SKM-1 (cell line): ENCODE data around the gene FKBP15.
A peak's percentile ranks its signal among the peaks of the same experiment; 100 is the strongest.
"Not testable (repeated sequence)": the region's sequence is repeated elsewhere in the genome, so short reads cannot be mapped to it uniquely, and the experiment has no call there.

Source experiments
- DNase-seq: peaks from one replicate; lab custom pipeline; 2025; ENCODE audit not compliant: unreplicated experiment; lab: John Stamatoyannopoulos, UW

FKBP15 gene

GRCh38 chr9:113151696-113152630 is 69.1 kb downstream of the FKBP15 start:
- DNase-seq = no peak

- peak; percentile 21 for DNase-seq
Measured at GRCh38 chr9:113150670-113151611, 70.1 kb downstream of the FKBP15 start, which contains the start of gene SLC31A2. Gene SLC31A2, plus strand, starts transcription at chr9:113151007. Its CDS starts 68 bp downstream, at chr9:113151075.

- DNase-seq = not testable (repeated sequence)
Measured at GRCh38 chr9:113149561-113149960, 71.5 kb downstream of the FKBP15 start.

- no peak for DNase-seq
Measured at GRCh38 chr9:113148781-113149510, 72.1 kb downstream of the FKBP15 start.

- DNase-seq = no peak
Measured at GRCh38 chr9:113148372-113148705, 72.7 kb downstream of the FKBP15 start.

DNA sequence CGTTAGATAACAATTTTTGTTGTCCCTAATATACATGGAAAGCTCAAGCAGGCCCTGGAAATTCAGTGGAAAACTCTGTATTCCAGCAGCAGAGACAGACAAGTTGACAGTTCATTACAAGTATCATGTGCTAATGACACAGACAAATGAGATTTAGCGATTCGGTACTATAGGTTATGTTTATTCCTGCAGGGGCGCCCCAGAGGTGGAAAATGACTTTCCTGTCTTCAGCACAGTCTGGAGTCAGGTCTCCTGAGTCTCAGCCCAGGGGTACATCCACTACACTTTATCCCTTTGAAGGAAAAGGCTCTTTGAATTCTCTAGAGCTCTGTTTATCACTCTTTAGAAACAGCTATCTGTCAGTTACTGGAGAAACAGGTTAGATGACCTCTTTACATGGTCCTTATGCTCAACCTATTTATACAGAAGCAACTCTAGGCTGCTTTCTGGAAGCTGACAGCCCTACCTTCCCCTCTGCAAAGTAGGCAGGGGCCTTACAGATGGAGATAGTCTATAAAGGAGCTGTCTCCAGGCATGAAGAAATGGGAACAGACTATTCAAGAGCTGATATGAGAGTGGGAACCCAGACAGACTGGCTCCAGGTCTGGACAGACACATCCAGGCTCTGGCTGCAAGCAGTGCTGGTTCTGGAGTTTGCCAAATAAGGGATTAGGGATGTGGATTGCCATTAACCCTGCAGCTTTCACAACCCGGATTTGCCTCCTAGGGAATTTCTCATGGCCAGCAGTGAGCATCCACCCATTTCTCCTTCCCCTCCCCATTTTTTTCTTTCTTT is 77.4 kb downstream of the FKBP15 start:
- no peak for DNase-seq

GRCh38 chr9:113140896-113141295 is 80.2 kb downstream of the FKBP15 start:
- not testable (repeated sequence) for DNase-seq

DNA sequence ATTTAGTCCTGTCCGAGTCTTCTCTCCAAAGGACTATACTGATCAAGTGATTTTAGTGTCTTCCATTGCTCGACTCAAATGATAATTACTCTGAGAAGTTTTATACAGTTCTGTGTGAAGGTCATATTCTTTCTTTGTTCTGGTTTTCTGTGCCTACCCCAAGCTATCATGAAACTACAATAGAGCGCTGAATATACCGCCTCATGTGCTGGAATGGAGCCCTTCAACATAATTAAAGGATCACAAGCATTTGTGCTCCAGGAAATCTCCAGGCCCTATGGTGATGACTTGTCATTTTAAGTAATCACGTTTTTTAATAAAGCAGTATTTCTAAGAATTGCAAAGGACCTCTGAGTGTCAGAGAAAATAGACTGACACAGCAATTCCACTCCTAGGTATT is 81.1 kb downstream of the FKBP15 start:
- DNase-seq = no peak

- DNase-seq = no peak
Measured at GRCh38 chr9:113139225-113139829, 81.8 kb downstream of the FKBP15 start.

DNA sequence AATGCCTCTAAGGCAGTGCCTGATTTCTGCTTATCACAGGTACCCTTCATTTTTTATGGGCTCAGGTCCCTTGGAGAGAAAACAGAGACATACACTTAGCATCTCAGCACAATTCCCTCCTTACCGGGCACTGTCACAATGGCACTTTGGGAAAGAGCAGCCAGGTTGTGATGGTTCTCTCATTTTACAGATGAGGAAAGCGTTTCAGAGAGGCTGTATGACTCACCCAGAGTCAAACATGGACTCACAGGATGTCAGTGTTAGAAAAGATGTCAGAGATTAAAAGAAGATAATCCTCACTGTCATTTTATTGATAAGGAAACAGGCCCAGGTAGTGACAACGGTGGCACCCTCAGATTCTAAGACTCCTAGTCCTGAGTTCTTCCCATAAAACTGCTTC is 82.3 kb downstream of the FKBP15 start:
- DNase-seq = no peak

- DNase-seq = no peak
Measured at GRCh38 chr9:113137196-113138168, 83.6 kb downstream of the FKBP15 start.

DNA sequence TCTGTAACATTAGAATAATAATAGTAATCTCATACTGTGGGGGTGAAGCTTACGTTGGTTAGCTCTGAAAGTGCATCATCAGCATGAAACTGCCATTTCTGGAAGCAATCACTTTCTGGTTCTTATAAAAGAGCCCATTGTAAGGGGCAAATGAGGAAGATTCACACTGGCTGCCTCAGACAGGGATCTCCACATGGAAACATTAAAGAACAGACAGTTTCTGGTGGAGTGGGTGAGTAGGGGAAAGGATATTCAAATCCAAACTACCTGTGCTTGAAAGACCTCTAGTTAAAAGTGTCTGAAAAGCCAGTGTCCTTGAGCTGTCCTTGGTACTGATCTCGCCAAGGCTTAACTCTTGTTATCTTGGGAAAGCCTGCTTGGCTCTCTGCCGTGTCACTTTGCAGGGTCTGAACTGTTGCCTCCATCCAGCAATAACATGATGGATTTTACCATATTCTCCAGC is 89.4 kb downstream of the FKBP15 start:
- no peak for DNase-seq

DNA sequence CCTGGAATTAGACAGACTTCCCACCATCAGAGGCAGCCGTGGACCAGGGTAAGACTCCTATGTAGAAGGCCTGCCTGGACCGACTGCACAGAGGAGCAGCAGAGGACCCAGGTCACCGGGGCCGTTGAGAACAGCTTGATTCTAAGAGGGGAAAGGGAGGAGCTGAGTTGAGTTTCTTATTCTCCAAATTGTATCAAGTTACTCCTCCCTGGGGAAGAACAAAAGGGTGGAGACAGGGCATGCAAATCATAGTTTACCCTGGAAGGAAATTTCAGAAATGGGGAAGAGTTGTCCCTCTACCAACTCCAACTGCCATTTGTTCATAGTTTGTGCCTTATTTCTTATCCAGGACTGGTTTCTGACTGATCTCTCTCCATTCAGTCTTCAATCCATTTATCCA is 91.2 kb downstream of the FKBP15 start:
- no peak for DNase-seq

DNA sequence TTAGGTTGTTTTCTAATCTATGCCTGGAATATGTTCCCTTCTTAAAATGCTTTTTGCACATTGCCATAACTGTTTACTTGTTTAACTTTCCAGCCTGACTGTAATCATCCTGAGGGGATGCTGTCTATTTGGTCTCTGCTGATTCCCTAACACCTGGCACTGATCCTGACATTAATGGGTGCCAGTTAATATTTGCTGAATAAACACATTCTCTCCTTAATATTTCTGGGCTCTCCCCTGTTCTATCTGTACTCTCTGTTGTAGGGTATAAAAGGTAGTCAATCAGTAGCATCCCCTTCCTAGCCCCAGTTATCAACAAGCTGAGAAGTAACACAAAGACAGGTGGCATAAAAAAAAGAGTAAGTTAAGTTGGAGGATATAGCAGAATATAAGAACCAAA is 91.6 kb downstream of the FKBP15 start:
- no peak for DNase-seq

DNA sequence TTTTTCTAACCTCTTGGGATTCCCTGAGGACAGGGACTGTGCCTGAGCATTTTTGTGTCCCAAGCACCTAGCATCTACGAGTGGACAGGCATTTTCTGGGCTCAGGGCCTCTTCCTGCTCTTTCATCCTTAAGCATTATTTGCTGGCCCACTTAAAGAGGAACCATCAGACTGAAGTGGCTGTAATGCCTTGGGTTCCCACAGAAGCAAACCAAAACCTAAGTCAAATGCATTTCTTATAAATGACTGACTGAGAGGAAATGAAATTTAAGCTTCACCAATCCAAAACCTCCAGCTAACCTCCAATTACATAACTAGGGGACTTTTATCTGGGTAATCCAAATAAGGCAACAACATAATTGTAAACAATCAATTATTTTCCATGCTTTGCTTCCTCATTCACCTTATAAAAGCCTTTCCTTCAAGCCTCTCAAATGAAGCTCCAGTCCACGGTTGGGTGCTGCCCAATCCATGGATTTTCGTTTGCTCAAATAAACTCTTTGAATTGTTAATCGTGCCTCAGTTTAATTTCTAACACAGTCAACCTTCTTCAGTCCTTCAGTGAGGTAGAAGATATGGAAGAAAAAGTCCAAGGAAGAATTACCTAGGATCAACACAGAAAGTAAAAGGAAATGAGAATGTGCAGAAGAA is 95.6 kb downstream of the FKBP15 start:
- DNase-seq = no peak

GRCh38 chr9:113118829-113119228 is 102.2 kb downstream of the FKBP15 start:
- DNase-seq = not testable (repeated sequence)
